Progenitor cell of endocrine pancreas (in vitro differentiated cells): ENCODE measurements around the gene PER2. TPM values are rescaled to one million over a fixed set of nuclear protein-coding genes. Genes with fewer than 3 reads are reported as not detected.

ENCODE experiments used
- DNase-seq: peaks from one replicate; pipeline ENCODE4 v3.0.0; 2021; ENCODE audit warnings: low spot score; ENCODE audit not compliant: unreplicated experiment
- H3K27ac Mint-ChIP-seq: 2 replicates; pipeline ENCODE4 v1.8.0; 2021; ENCODE audit warnings: mild to moderate bottlenecking, moderate library complexity, mixed read lengths
- H3K27me3 Mint-ChIP-seq: 2 replicates; pipeline ENCODE4 v1.8.0; 2021; ENCODE audit warnings: mixed read lengths
- H3K36me3 Mint-ChIP-seq: 2 replicates; pipeline ENCODE4 v1.8.0; 2022; ENCODE audit warnings: mixed read lengths; ENCODE audit not compliant: insufficient read depth
- H3K4me1 Mint-ChIP-seq: 2 replicates; pipeline ENCODE4 v1.8.0; 2021; ENCODE audit warnings: low read depth, mixed read lengths
- H3K4me3 Mint-ChIP-seq: 2 replicates; pipeline ENCODE4 v1.8.0; 2021; ENCODE audit warnings: low read depth, mild to moderate bottlenecking, moderate library complexity, mixed read lengths
- H3K9me3 Mint-ChIP-seq: 2 replicates; pipeline ENCODE4 v1.8.0; 2021; ENCODE audit warnings: low read depth, mixed read lengths
- CTCF ChIP-seq: fragments of 200-600 bp; sonication (generic); IDR thresholded peaks from one replicate; pipeline ENCODE4 v1.5.0; 2021; ENCODE audit warnings: antibody characterized with exemption, mild to moderate bottlenecking; ENCODE audit not compliant: unreplicated experiment
- total RNA-seq: library from RNA; stranded (reverse); gene quantifications from 2 replicates; pipeline ENCODE4 v1.2.1, GENCODE V29; 2021

The PER2 gene
- total RNA-seq, 1 donor from 2014 or later = 20.2 TPM

- DNase-seq = peak; percentile 71
- Mint-ChIP-seq H3K27ac (peak overlapping the region; percentile 76), H3K4me3 (peak overlapping the region; percentile 72), H3K36me3 (peaks cover 7% of the 10 kb centered on the region), H3K9me3 (no peaks in the 10 kb centered on the region), H3K27me3 (peaks cover 7% of the 10 kb centered on the region), H3K4me1 (peaks cover 8% of the 10 kb centered on the region)
- TF ChIP-seq CTCF = peak; percentile 47
Observed at GRCh38 chr2:238240757-238241711, 47.4 kb downstream of the PER2 start.

GRCh38 chr2:238239863-238240756 lies 48.3 kb downstream of the PER2 start, which contains the start of gene HES6:
TSS of gene HES6 (minus strand) at chr2:238240038. CDS start at chr2:238239905, 133 bp downstream.
- no peak for TF ChIP-seq CTCF
- DNase-seq = peak; percentile 84
- Mint-ChIP-seq H3K36me3 (peaks cover 2% of the 10 kb centered on the region), H3K4me3 (peak within 1 kb of the TSS; percentile 78), H3K27ac (peak within 1 kb of the TSS; percentile 98), H3K9me3 (no peaks in the 10 kb centered on the region), H3K27me3 (peaks cover 16% of the 10 kb centered on the region), H3K4me1 (peaks cover 8% of the 10 kb centered on the region)

- H3K4me3 Mint-ChIP-seq = peak overlapping the region; percentile 44
Observed at GRCh38 chr2:238239543-238239862, 48.9 kb downstream of the PER2 start.

GRCh38 chr2:238238766-238239542 lies 49.5 kb downstream of the PER2 start:
- TF ChIP-seq CTCF = no peak
- peak overlapping the region; percentile 53 for H3K4me3 Mint-ChIP-seq
- no peak for DNase-seq
- H3K27ac Mint-ChIP-seq = no peak overlapping the region
- no peaks in the 10 kb centered on the region for H3K9me3 Mint-ChIP-seq
- H3K36me3 Mint-ChIP-seq = no peaks in the 10 kb centered on the region
- peaks cover 8% of the 10 kb centered on the region for H3K4me1 Mint-ChIP-seq
- peaks cover 19% of the 10 kb centered on the region for H3K27me3 Mint-ChIP-seq

More at GRCh38 chr2:238239543-238239862, 48.9 kb downstream of the PER2 start:
- no peaks in the 10 kb centered on the region for H3K36me3 Mint-ChIP-seq
- no peaks in the 10 kb centered on the region for H3K9me3 Mint-ChIP-seq
- peaks cover 8% of the 10 kb centered on the region for H3K4me1 Mint-ChIP-seq
- H3K27ac Mint-ChIP-seq = no peak overlapping the region
- no peak for DNase-seq
- peaks cover 18% of the 10 kb centered on the region for H3K27me3 Mint-ChIP-seq
- TF ChIP-seq CTCF = peak; percentile 22
